ENCODE results near the gene VSTM1. TPM values are rescaled to one million over a fixed set of nuclear protein-coding genes. Genes with fewer than 3 reads are reported as not detected.

The VSTM1 gene, protein sequence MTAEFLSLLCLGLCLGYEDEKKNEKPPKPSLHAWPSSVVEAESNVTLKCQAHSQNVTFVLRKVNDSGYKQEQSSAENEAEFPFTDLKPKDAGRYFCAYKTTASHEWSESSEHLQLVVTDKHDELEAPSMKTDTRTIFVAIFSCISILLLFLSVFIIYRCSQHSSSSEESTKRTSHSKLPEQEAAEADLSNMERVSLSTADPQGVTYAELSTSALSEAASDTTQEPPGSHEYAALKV
- total RNA-seq (2022; extraction: Qiagen RNA extraction): 0.60 to 1.2 TPM (median 0.73 TPM) in 4 of 5 replicates, not detected in the other

GRCh38 chr19:54063350-54064116 lies at the start of gene VSTM1:
Gene VSTM1, minus strand, starts transcription at chr19:54063897. Its CDS starts 120 bp downstream, at chr19:54063777.

DNA sequence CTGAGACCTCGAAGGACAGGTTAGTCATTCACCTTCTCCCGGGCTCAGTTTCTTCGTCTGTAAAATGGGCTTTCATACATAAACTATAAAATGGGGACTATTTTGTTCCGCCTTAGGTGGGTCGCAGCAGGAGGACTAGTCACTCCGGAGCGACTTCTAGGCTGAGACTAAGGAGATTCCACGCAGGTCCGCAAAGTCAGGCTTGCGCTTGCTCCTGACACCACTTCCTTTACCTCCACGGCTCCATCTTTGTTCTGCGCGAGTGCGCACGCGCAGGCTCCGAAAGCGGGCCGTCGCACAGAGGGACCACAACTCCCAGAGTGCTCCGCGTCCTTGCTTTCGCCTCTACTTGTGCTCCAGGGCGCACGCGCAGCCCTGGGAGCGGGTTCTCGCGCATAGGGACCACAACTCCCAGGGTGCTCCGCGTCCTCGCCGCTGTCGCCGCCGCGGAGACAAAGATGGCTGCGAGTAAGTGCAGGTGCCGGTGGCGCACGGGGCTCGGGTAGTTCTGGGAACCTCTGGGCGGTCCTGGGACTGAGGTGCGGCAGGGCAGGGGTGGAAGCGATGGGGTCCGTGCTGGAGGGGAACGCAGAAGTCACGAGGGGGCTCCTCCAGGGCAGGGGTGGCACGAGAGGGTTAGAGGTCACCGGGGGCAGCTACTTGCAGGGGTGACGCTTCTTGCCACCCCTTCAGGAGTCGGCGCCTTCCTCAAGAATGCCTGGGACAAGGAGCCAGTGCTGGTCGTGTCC lies 38.9 kb upstream of the VSTM1 start, which contains the start of gene NDUFA3:
TSS of gene NDUFA3 (plus strand) at position 435 of the 749 bp plus-strand sequence. CDS start at position 459, 24 bp downstream.

DNA sequence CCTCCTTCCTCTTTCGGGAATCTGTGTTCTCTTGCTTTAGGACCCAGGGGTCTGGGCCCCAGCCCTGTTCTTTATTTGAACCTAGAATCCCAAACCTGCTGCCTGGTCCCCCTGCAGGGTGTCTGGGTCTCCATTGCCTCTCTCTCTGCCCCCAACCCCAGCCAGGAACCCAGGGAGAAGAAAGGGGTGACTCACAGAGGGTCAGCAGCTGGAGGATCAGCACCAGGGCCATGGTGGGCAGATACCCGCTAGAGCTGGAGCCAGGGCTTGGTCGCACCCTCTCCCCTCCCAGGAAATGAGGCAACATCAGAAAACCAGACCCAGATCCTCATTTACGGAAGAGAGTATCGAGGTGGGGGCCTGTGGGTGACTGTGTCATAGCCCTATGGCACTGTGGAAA lies 36.9 kb upstream of the VSTM1 start, which contains the start of gene OSCAR:
TSS of gene OSCAR (minus strand) at position 243 of the 400 bp plus-strand sequence. CDS start at position 232, 11 bp downstream.

GRCh38 chr19:54081032-54081431 lies 17.3 kb upstream of the VSTM1 start, which contains the start of gene TARM1:
Gene TARM1, minus strand, starts transcription at chr19:54081365. Its CDS starts 25 bp downstream, at chr19:54081340.

DNA sequence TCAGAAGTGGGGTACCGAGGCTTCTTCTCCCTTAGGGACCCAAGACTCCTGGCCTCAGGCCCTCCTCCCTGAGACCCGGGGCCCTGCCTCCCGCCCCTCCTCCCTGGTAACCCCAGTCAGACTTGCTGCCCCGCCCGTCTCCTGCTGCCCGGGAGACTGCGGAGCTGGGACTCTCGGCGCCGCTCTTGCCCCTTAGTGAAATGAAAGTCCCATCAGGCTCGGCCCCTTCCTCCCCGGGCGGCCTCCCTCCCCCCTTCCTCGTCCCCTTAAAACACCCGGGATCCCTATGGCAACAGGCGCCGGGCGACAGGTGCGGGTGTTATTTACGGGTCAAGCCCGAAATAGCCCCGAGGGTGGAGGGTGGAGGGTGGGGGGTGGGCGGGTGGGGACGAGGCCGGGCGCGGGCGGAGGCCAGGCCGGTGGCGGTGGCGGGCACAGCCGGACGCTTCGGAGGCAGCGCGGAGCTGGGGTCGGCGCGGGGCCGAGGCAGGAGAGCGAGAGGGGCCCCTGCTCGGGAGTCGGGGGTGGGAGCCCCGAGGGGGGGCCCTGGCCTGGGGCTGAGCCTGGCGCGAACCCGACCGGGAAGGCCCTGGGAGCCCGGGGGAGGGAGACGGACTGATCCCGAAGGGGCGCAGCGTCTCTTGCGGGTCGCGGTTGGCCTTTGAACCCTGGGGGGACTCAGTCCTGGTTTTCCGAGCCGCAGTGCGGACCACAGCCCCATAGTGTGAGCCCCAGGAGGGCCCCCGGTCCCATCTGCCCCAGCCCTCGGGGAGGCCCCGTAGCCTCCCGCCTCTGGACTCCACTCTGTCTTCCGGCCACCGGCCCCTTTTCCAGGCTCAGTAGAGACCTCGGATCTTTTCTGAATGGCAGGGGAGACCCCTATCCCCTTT lies 72.2 kb downstream of the VSTM1 start, which contains the start of gene CACNG6:
TSS of gene CACNG6 (plus strand) at position 414 of the 890 bp plus-strand sequence. CDS start 1,241 bp downstream, outside the sequence.

Other genes with a start within 250 kb of the VSTM1 start
- gene NLRP12, start 239.6 kb downstream of the VSTM1 start, total RNA-seq (2022; extraction: Qiagen RNA extraction): not detected in 5 replicates
- gene MYADM, start 196.0 kb downstream of the VSTM1 start, total RNA-seq (2022; extraction: Qiagen RNA extraction): 232 to 299 TPM (median 276 TPM) in 5 replicates
- 3.6 to 6.8 TPM (median 5.6 TPM) in 5 replicates for gene PRKCG, start 181.7 kb downstream of the VSTM1 start, total RNA-seq (2022; extraction: Qiagen RNA extraction)
- gene CACNG7, start 154.6 kb downstream of the VSTM1 start, total RNA-seq (2022; extraction: Qiagen RNA extraction): 6.4 to 9.1 TPM (median 8.0 TPM) in 5 replicates
- 0.62 to 1.1 TPM (median 0.91 TPM) in 5 replicates for gene CACNG8, start 101.0 kb downstream of the VSTM1 start, total RNA-seq (2022; extraction: Qiagen RNA extraction)
- gene CACNG6, start 72.3 kb downstream of the VSTM1 start, total RNA-seq (2022; extraction: Qiagen RNA extraction): 8.8 to 12.8 TPM (median 11.3 TPM) in 5 replicates
- gene TARM1, start 17.5 kb upstream of the VSTM1 start, total RNA-seq (2022; extraction: Qiagen RNA extraction): not detected in 5 replicates
- 0.20 to 0.41 TPM (median 0.27 TPM) in 5 replicates for gene OSCAR, start 36.9 kb upstream of the VSTM1 start, total RNA-seq (2022; extraction: Qiagen RNA extraction)
- 140 to 263 TPM (median 231 TPM) in 5 replicates for gene NDUFA3, start 39.0 kb upstream of the VSTM1 start, total RNA-seq (2022; extraction: Qiagen RNA extraction)
- gene TFPT, start 51.8 kb upstream of the VSTM1 start, total RNA-seq (2022; extraction: Qiagen RNA extraction): 18.6 to 23.8 TPM (median 19.8 TPM) in 5 replicates
- 105 to 119 TPM (median 114 TPM) in 5 replicates for gene PRPF31, start 51.9 kb upstream of the VSTM1 start, total RNA-seq (2022; extraction: Qiagen RNA extraction)
- 50.5 to 63.8 TPM (median 58.1 TPM) in 5 replicates for gene CNOT3, start 73.9 kb upstream of the VSTM1 start, total RNA-seq (2022; extraction: Qiagen RNA extraction)
- 7.5 to 8.5 TPM (median 7.9 TPM) in 5 replicates for gene LENG1, start 95.8 kb upstream of the VSTM1 start, total RNA-seq (2022; extraction: Qiagen RNA extraction)
- gene TMC4, start 109.3 kb upstream of the VSTM1 start, total RNA-seq (2022; extraction: Qiagen RNA extraction): 0.73 to 1.5 TPM (median 1.1 TPM) in 5 replicates
- 133 to 153 TPM (median 146 TPM) in 5 replicates for gene MBOAT7, start 125.7 kb upstream of the VSTM1 start, total RNA-seq (2022; extraction: Qiagen RNA extraction)
- gene TSEN34, start 127.4 kb upstream of the VSTM1 start, total RNA-seq (2022; extraction: Qiagen RNA extraction): 77.0 to 127 TPM (median 122 TPM) in 5 replicates
- 2,122 to 2,593 TPM (median 2,171 TPM) in 5 replicates for gene RPS9, start 137.0 kb upstream of the VSTM1 start, total RNA-seq (2022; extraction: Qiagen RNA extraction)
- 0.14 to 0.38 TPM (median 0.30 TPM) in 5 replicates for gene LILRB3, start 159.1 kb upstream of the VSTM1 start, total RNA-seq (2022; extraction: Qiagen RNA extraction)
- 0.08 TPM in 1 of 5 replicates, not detected in the others for gene LILRA6, start 178.9 kb upstream of the VSTM1 start, total RNA-seq (2022; extraction: Qiagen RNA extraction)
- 0.05 TPM in 2 of 5 replicates, not detected in the others for gene LILRB5, start 193.4 kb upstream of the VSTM1 start, total RNA-seq (2022; extraction: Qiagen RNA extraction)
- 0.06 to 0.22 TPM (median 0.08 TPM) in 3 of 5 replicates, not detected in the others for gene LILRB2, start 217.2 kb upstream of the VSTM1 start, total RNA-seq (2022; extraction: Qiagen RNA extraction)
- 0.09 TPM in 1 of 5 replicates, not detected in the others for gene LILRA5, start 249.3 kb upstream of the VSTM1 start, total RNA-seq (2022; extraction: Qiagen RNA extraction)

Measured in A549 treated with Hydrocortisone at 1 μM for 4 hours (cell line).